ENCODE data around the gene B4GALT6.

The B4GALT6 gene

GRCh38 chr18:31595121-31595771, 89.1 kb downstream of the B4GALT6 start:
- Histone ChIP-seq H3K4me3 (ENCODE audit: extremely low read depth, insufficient read depth, low read length, poor library complexity, severe bottlenecking) (no peak overlapping the region), H3K36me3 (ENCODE audit: control insufficient read depth, insufficient read depth, low read length) (no peaks in the 10 kb centered on the region), H3K4me1 (ENCODE audit: control insufficient read depth, insufficient read depth, low read length, poor library complexity, severe bottlenecking) (peaks cover 9% of the 10 kb centered on the region), H3K27ac (ENCODE audit: low read depth, low read length, severe bottlenecking) (peak overlapping the region; percentile 78), H3K9me3 (ENCODE audit: control insufficient read depth, low read length) (no peaks in the 10 kb centered on the region)
- WGBS, 2 experiments (ENCODE audit: insufficient coverage in 2 of 2): 90% methylated on average over 4 of the region's 5 CpGs; no CpG with 5 or more reads in 1 of the 2 experiments

- WGBS, 2 experiments (ENCODE audit: insufficient coverage in 2 of 2): 91 to 97% methylated on average over 5 to 9 of the region's 10 CpGs
- peaks cover 15% of the 10 kb centered on the region for H3K4me1 ChIP-seq (ENCODE audit: control insufficient read depth, insufficient read depth, low read length, poor library complexity, severe bottlenecking)
- H3K4me3 ChIP-seq (ENCODE audit: extremely low read depth, insufficient read depth, low read length, poor library complexity, severe bottlenecking): no peak overlapping the region
- H3K27ac ChIP-seq (ENCODE audit: low read depth, low read length, severe bottlenecking): no peak overlapping the region
- H3K36me3 ChIP-seq (ENCODE audit: control insufficient read depth, insufficient read depth, low read length): no peaks in the 10 kb centered on the region
- peaks cover 3% of the 10 kb centered on the region for H3K9me3 ChIP-seq (ENCODE audit: control insufficient read depth, low read length)
Measured at GRCh38 chr18:31592506-31593157, 91.7 kb downstream of the B4GALT6 start.

GRCh38 chr18:31591628-31592027, 92.8 kb downstream of the B4GALT6 start, which contains the start of gene TTR:
TTR (plus strand) TSS chr18:31591877; CDS start chr18:31591903, 26 bp downstream.
- H3K27ac ChIP-seq (ENCODE audit: low read depth, low read length, severe bottlenecking): no peak within 1 kb of the TSS
- 91 to 100% methylated on average over 1 to 3 of the region's 5 CpGs for WGBS, 2 experiments (ENCODE audit: insufficient coverage in 2 of 2)
- H3K4me1 ChIP-seq (ENCODE audit: control insufficient read depth, insufficient read depth, low read length, poor library complexity, severe bottlenecking): peaks cover 25% of the 10 kb centered on the region
- H3K36me3 ChIP-seq (ENCODE audit: control insufficient read depth, insufficient read depth, low read length): no peaks in the 10 kb centered on the region
- H3K4me3 ChIP-seq (ENCODE audit: extremely low read depth, insufficient read depth, low read length, poor library complexity, severe bottlenecking): no peak within 1 kb of the TSS
- H3K9me3 ChIP-seq (ENCODE audit: control insufficient read depth, low read length): peaks cover 3% of the 10 kb centered on the region

- H3K4me1 ChIP-seq (ENCODE audit: control insufficient read depth, insufficient read depth, low read length, poor library complexity, severe bottlenecking): peaks cover 26% of the 10 kb centered on the region
- WGBS, 2 experiments (ENCODE audit: insufficient coverage in 2 of 2): 88% methylated on average over 2 of the region's 2 CpGs; no CpG with 5 or more reads in 1 of the 2 experiments
- peaks cover 3% of the 10 kb centered on the region for H3K9me3 ChIP-seq (ENCODE audit: control insufficient read depth, low read length)
- H3K4me3 ChIP-seq (ENCODE audit: extremely low read depth, insufficient read depth, low read length, poor library complexity, severe bottlenecking): no peak overlapping the region
- H3K36me3 ChIP-seq (ENCODE audit: control insufficient read depth, insufficient read depth, low read length): no peaks in the 10 kb centered on the region
- no peak overlapping the region for H3K27ac ChIP-seq (ENCODE audit: low read depth, low read length, severe bottlenecking)
Measured at GRCh38 chr18:31591113-31591512, 93.3 kb downstream of the B4GALT6 start.

- Histone ChIP-seq H3K4me3 (ENCODE audit: extremely low read depth, insufficient read depth, low read length, poor library complexity, severe bottlenecking) (no peak overlapping the region), H3K4me1 (ENCODE audit: control insufficient read depth, insufficient read depth, low read length, poor library complexity, severe bottlenecking) (peaks cover 25% of the 10 kb centered on the region), H3K27ac (ENCODE audit: low read depth, low read length, severe bottlenecking) (no peak overlapping the region), H3K9me3 (ENCODE audit: control insufficient read depth, low read length) (peaks cover 3% of the 10 kb centered on the region), H3K36me3 (ENCODE audit: control insufficient read depth, insufficient read depth, low read length) (no peaks in the 10 kb centered on the region)
- 87 to 100% methylated on average over 2 of the region's 8 CpGs for WGBS, 2 experiments (ENCODE audit: insufficient coverage in 2 of 2)
Measured at GRCh38 chr18:31590570-31590969, 93.8 kb downstream of the B4GALT6 start.

GRCh38 chr18:31587529-31587928, 96.9 kb downstream of the B4GALT6 start:
- 81 to 84% methylated on average over 3 of the region's 4 CpGs for WGBS, 2 experiments (ENCODE audit: insufficient coverage in 2 of 2)
- Histone ChIP-seq H3K27ac (ENCODE audit: low read depth, low read length, severe bottlenecking) (peak overlapping the region; percentile 64), H3K4me1 (ENCODE audit: control insufficient read depth, insufficient read depth, low read length, poor library complexity, severe bottlenecking) (peaks cover 25% of the 10 kb centered on the region), H3K4me3 (ENCODE audit: extremely low read depth, insufficient read depth, low read length, poor library complexity, severe bottlenecking) (no peak overlapping the region), H3K36me3 (ENCODE audit: control insufficient read depth, insufficient read depth, low read length) (no peaks in the 10 kb centered on the region), H3K9me3 (ENCODE audit: control insufficient read depth, low read length) (peaks cover 3% of the 10 kb centered on the region)

GRCh38 chr18:31586616-31587015, 97.8 kb downstream of the B4GALT6 start:
- no peak overlapping the region for H3K27ac ChIP-seq (ENCODE audit: low read depth, low read length, severe bottlenecking)
- 60 to 88% methylated on average over 1 to 2 of the region's 5 CpGs for WGBS, 2 experiments (ENCODE audit: insufficient coverage in 2 of 2)
- H3K4me3 ChIP-seq (ENCODE audit: extremely low read depth, insufficient read depth, low read length, poor library complexity, severe bottlenecking): no peak overlapping the region
- peaks cover 3% of the 10 kb centered on the region for H3K9me3 ChIP-seq (ENCODE audit: control insufficient read depth, low read length)
- peaks cover 34% of the 10 kb centered on the region for H3K4me1 ChIP-seq (ENCODE audit: control insufficient read depth, insufficient read depth, low read length, poor library complexity, severe bottlenecking)
- H3K36me3 ChIP-seq (ENCODE audit: control insufficient read depth, insufficient read depth, low read length): no peaks in the 10 kb centered on the region

- no CpG with 5 or more reads among the region's 5 CpGs for WGBS, 2 experiments (ENCODE audit: insufficient coverage in 2 of 2)
- Histone ChIP-seq H3K4me3 (ENCODE audit: extremely low read depth, insufficient read depth, low read length, poor library complexity, severe bottlenecking) (no peak overlapping the region), H3K27ac (ENCODE audit: low read depth, low read length, severe bottlenecking) (no peak overlapping the region), H3K4me1 (ENCODE audit: control insufficient read depth, insufficient read depth, low read length, poor library complexity, severe bottlenecking) (peaks cover 37% of the 10 kb centered on the region), H3K9me3 (ENCODE audit: control insufficient read depth, low read length) (peaks cover 3% of the 10 kb centered on the region), H3K36me3 (ENCODE audit: control insufficient read depth, insufficient read depth, low read length) (no peaks in the 10 kb centered on the region)
Measured at GRCh38 chr18:31585991-31586390, 98.4 kb downstream of the B4GALT6 start.

- WGBS, 2 experiments (ENCODE audit: insufficient coverage in 2 of 2): 89 to 93% methylated on average over 3 to 4 of the region's 5 CpGs
- Histone ChIP-seq H3K4me1 (ENCODE audit: control insufficient read depth, insufficient read depth, low read length, poor library complexity, severe bottlenecking) (peaks cover 33% of the 10 kb centered on the region), H3K9me3 (ENCODE audit: control insufficient read depth, low read length) (no peaks in the 10 kb centered on the region)
Measured at GRCh38 chr18:31583185-31583854, 101.1 kb downstream of the B4GALT6 start.

GRCh38 chr18:31581498-31582197, 102.7 kb downstream of the B4GALT6 start:
- WGBS, 2 experiments (ENCODE audit: insufficient coverage in 2 of 2): 88% methylated on average over 1 of the region's 4 CpGs; no CpG with 5 or more reads in 1 of the 2 experiments
- H3K36me3 ChIP-seq (ENCODE audit: control insufficient read depth, insufficient read depth, low read length): no peaks in the 10 kb centered on the region
- H3K4me1 ChIP-seq (ENCODE audit: control insufficient read depth, insufficient read depth, low read length, poor library complexity, severe bottlenecking): peaks cover 21% of the 10 kb centered on the region
- H3K9me3 ChIP-seq (ENCODE audit: control insufficient read depth, low read length): no peaks in the 10 kb centered on the region
- no peak overlapping the region for H3K4me3 ChIP-seq (ENCODE audit: extremely low read depth, insufficient read depth, low read length, poor library complexity, severe bottlenecking)
- H3K27ac ChIP-seq (ENCODE audit: low read depth, low read length, severe bottlenecking): peak overlapping the region; percentile 56

More at GRCh38 chr18:31583185-31583854, 101.1 kb downstream of the B4GALT6 start:
- H3K4me3 ChIP-seq (ENCODE audit: extremely low read depth, insufficient read depth, low read length, poor library complexity, severe bottlenecking): no peak overlapping the region
- H3K27ac ChIP-seq (ENCODE audit: low read depth, low read length, severe bottlenecking): no peak overlapping the region
- no peaks in the 10 kb centered on the region for H3K36me3 ChIP-seq (ENCODE audit: control insufficient read depth, insufficient read depth, low read length)

All from mesodermal cell (in vitro differentiated cells).